Measurements from ENCODE around the gene FKBP1A.

FKBP1A gene

GRCh38 chr20:1323830-1324597 lies 68.8 kb downstream of the FKBP1A start:
- Histone ChIP-seq H2BK15ac (ENCODE audit: low read depth, poor library complexity, severe bottlenecking) (no peak overlapping the region), H3K27ac (ENCODE audit: low read length, poor library complexity, severe bottlenecking) (no peak overlapping the region), H2AFZ (ENCODE audit: low read depth, low read length) (no peak overlapping the region), H3K4ac (ENCODE audit: low read depth in 1 of 2, low read length in 2 of 2) (peak overlapping the region; percentile 34 to 84), H3K27me3 (ENCODE audit: control insufficient read depth in 1 of 2, insufficient read depth in 1 of 2, low read length in 2 of 2) (no peaks in the 10 kb centered on the region), H3K14ac (ENCODE audit: low read length in 2 of 2) (no peak overlapping the region), H3K18ac (ENCODE audit: low read depth in 1 of 2, low read length in 2 of 2) (peak overlapping the region; percentile 78 to 94), H3K4me2 (ENCODE audit: low read length, poor library complexity, severe bottlenecking) (no peak overlapping the region), H3K23ac (ENCODE audit: low read length in 2 of 2) (no peak overlapping the region), H2BK12ac (ENCODE audit: low read length in 2 of 2) (peak overlapping the region; percentile 98 to 100), H3K9ac (ENCODE audit: low read length) (peak overlapping the region; percentile 99), H3K9me3 (ENCODE audit: control insufficient read depth, low read length) (no peaks in the 10 kb centered on the region), H4K91ac (ENCODE audit: low read length) (peak overlapping the region; percentile 93), H2BK120ac (ENCODE audit: low read depth, low read length) (peak overlapping the region; percentile 58), H2AK5ac (ENCODE audit: low read length, severe bottlenecking) (no peak overlapping the region), H2BK5ac (ENCODE audit: low read depth, low read length, poor library complexity, severe bottlenecking) (no peak overlapping the region), H3K4me1 (ENCODE audit: control insufficient read depth, insufficient read depth, low read depth, low read length) (peaks cover 28% of the 10 kb centered on the region), H3K4me3 (ENCODE audit: insufficient read depth in 1 of 2, low read depth in 1 of 2, low read length in 2 of 2) (peak overlapping the region in 1 of 2 experiments; percentile 89), H3K36me3 (ENCODE audit: control insufficient read depth in 1 of 2, insufficient read depth in 2 of 2, low read depth in 1 of 2, low read length in 2 of 2) (peaks cover 0 to 11% of the 10 kb centered on the region in 2 experiments), H3K79me1 (replicated peaks; ENCODE audit: low read length, poor library complexity, severe bottlenecking) (peaks cover 15% of the 10 kb centered on the region), H4K8ac (ENCODE audit: low read length) (peak overlapping the region; percentile 68)
- peak; percentile 25 for DNase-seq
- WGBS = 80% methylated on average over 7 of the region's 12 CpGs

DNA sequence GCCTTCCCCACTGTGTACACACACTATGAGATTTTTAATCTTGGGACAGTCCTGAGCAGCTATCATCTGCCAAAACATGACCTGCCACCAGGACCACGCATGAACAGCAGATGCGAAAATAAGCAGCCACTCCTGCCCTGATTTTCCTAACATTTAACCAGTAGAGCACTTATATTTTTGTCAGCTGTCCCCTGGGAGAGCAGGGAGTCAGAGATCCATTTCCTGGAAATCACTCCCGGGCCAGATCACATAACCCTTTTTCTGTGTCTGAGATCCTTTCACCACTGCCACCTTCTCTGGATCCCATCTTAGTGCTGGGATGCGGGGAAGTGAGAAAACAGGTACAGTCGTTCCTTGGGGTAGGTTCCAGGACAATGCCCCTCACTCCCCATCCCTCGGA lies 69.6 kb downstream of the FKBP1A start:
- Histone ChIP-seq H3K79me1 (replicated peaks; ENCODE audit: low read length, poor library complexity, severe bottlenecking) (peaks cover 12% of the 10 kb centered on the region), H2BK15ac (ENCODE audit: low read depth, poor library complexity, severe bottlenecking) (no peak overlapping the region), H3K9me3 (ENCODE audit: control insufficient read depth, low read length) (no peaks in the 10 kb centered on the region), H3K18ac (ENCODE audit: low read depth in 1 of 2, low read length in 2 of 2) (peak overlapping the region; percentile 14 to 86), H3K4me2 (ENCODE audit: low read length, poor library complexity, severe bottlenecking) (no peak overlapping the region), H2AFZ (ENCODE audit: low read depth, low read length) (no peak overlapping the region), H3K4ac (ENCODE audit: low read depth in 1 of 2, low read length in 2 of 2) (peak overlapping the region; percentile 55 to 89), H4K8ac (ENCODE audit: low read length) (peak overlapping the region; percentile 71), H4K91ac (ENCODE audit: low read length) (peak overlapping the region; percentile 85), H3K27ac (ENCODE audit: low read length, poor library complexity, severe bottlenecking) (no peak overlapping the region), H3K4me1 (ENCODE audit: control insufficient read depth, insufficient read depth, low read depth, low read length) (peaks cover 21% of the 10 kb centered on the region), H3K9ac (ENCODE audit: low read length) (peak overlapping the region; percentile 75), H3K27me3 (ENCODE audit: control insufficient read depth in 1 of 2, insufficient read depth in 1 of 2, low read length in 2 of 2) (no peaks in the 10 kb centered on the region), H2BK5ac (ENCODE audit: low read depth, low read length, poor library complexity, severe bottlenecking) (no peak overlapping the region), H2BK12ac (ENCODE audit: low read length in 2 of 2) (peak overlapping the region; percentile 12 to 92), H3K36me3 (ENCODE audit: control insufficient read depth in 1 of 2, insufficient read depth in 2 of 2, low read depth in 1 of 2, low read length in 2 of 2) (peaks cover 0 to 5% of the 10 kb centered on the region in 2 experiments), H3K23ac (ENCODE audit: low read length in 2 of 2) (no peak overlapping the region), H2BK120ac (ENCODE audit: low read depth, low read length) (peak overlapping the region; percentile 34), H3K14ac (ENCODE audit: low read length in 2 of 2) (no peak overlapping the region), H2AK5ac (ENCODE audit: low read length, severe bottlenecking) (no peak overlapping the region), H3K4me3 (ENCODE audit: insufficient read depth in 1 of 2, low read depth in 1 of 2, low read length in 2 of 2) (no peak overlapping the region)
- DNase-seq = no peak
- WGBS = 57% methylated on average over 4 of the region's 6 CpGs

- Histone ChIP-seq H3K9me3 (ENCODE audit: control insufficient read depth, low read length) (no peaks in the 10 kb centered on the region), H3K36me3 (ENCODE audit: control insufficient read depth in 1 of 2, insufficient read depth in 2 of 2, low read depth in 1 of 2, low read length in 2 of 2) (no peaks in the 10 kb centered on the region), H2BK5ac (ENCODE audit: low read depth, low read length, poor library complexity, severe bottlenecking) (no peak overlapping the region), H2BK120ac (ENCODE audit: low read depth, low read length) (peak overlapping the region; percentile 69), H3K4me1 (ENCODE audit: control insufficient read depth, insufficient read depth, low read depth, low read length) (peaks cover 16% of the 10 kb centered on the region), H4K91ac (ENCODE audit: low read length) (peak overlapping the region; percentile 85), H3K9ac (ENCODE audit: low read length) (peak overlapping the region; percentile 75), H3K18ac (ENCODE audit: low read depth in 1 of 2, low read length in 2 of 2) (peak overlapping the region; percentile 74 to 86), H3K79me1 (replicated peaks; ENCODE audit: low read length, poor library complexity, severe bottlenecking) (peaks cover 7% of the 10 kb centered on the region), H3K23ac (ENCODE audit: low read length in 2 of 2) (no peak overlapping the region), H2BK12ac (ENCODE audit: low read length in 2 of 2) (peak overlapping the region in 1 of 2 experiments; percentile 92), H3K14ac (ENCODE audit: low read length in 2 of 2) (peak overlapping the region in 1 of 2 experiments; percentile 74), H2AK5ac (ENCODE audit: low read length, severe bottlenecking) (no peak overlapping the region), H3K4me2 (ENCODE audit: low read length, poor library complexity, severe bottlenecking) (no peak overlapping the region), H3K27ac (ENCODE audit: low read length, poor library complexity, severe bottlenecking) (no peak overlapping the region), H3K4ac (ENCODE audit: low read depth in 1 of 2, low read length in 2 of 2) (peak overlapping the region; percentile 55 to 89), H2AFZ (ENCODE audit: low read depth, low read length) (no peak overlapping the region), H2BK15ac (ENCODE audit: low read depth, poor library complexity, severe bottlenecking) (peak overlapping the region; percentile 37), H4K8ac (ENCODE audit: low read length) (peak overlapping the region; percentile 89), H3K4me3 (ENCODE audit: insufficient read depth in 1 of 2, low read depth in 1 of 2, low read length in 2 of 2) (no peak overlapping the region), H3K27me3 (ENCODE audit: control insufficient read depth in 1 of 2, insufficient read depth in 1 of 2, low read length in 2 of 2) (no peaks in the 10 kb centered on the region)
- DNase-seq = peak; percentile 98
- 38% methylated on average over 11 of the region's 11 CpGs for WGBS
These were observed 70.2 kb downstream of the FKBP1A start for GRCh38 chr20:1322511-1323245.

DNA sequence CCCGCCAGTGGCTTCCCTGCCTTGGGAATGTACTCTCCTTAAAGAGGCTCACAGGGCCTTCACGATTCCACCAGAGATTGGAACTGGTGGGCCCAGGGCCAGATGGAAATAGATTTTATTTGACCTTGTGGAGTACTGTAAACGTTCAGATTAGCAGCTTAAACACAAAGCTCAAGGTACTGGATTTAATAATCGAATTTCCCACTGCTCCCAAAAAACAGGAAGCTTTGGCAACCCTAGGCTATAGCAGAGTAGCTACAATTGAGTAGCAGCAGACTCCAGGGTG lies 71.3 kb downstream of the FKBP1A start:
- no peak for DNase-seq
- H4K91ac ChIP-seq (ENCODE audit: low read length) = peak overlapping the region; percentile 12
- no peak overlapping the region for H2BK120ac ChIP-seq (ENCODE audit: low read depth, low read length)
- WGBS = 82% methylated on average over 4 of the region's 4 CpGs
- no peaks in the 10 kb centered on the region for H3K36me3 ChIP-seq (ENCODE audit: control insufficient read depth in 1 of 2, insufficient read depth in 2 of 2, low read depth in 1 of 2, low read length in 2 of 2)
- H4K8ac ChIP-seq (ENCODE audit: low read length) = peak overlapping the region; percentile 29
- H2AFZ ChIP-seq (ENCODE audit: low read depth, low read length) = no peak overlapping the region
- no peak overlapping the region for H3K9ac ChIP-seq (ENCODE audit: low read length)
- H3K27ac ChIP-seq (ENCODE audit: low read length, poor library complexity, severe bottlenecking) = no peak overlapping the region
- H3K4me2 ChIP-seq (ENCODE audit: low read length, poor library complexity, severe bottlenecking) = no peak overlapping the region
- H3K4me3 ChIP-seq (ENCODE audit: insufficient read depth in 1 of 2, low read depth in 1 of 2, low read length in 2 of 2) = no peak overlapping the region
- peaks cover 2% of the 10 kb centered on the region for H3K79me1 ChIP-seq (replicated peaks; ENCODE audit: low read length, poor library complexity, severe bottlenecking)
- H2AK5ac ChIP-seq (ENCODE audit: low read length, severe bottlenecking) = no peak overlapping the region
- H3K27me3 ChIP-seq (ENCODE audit: control insufficient read depth in 1 of 2, insufficient read depth in 1 of 2, low read length in 2 of 2) = no peaks in the 10 kb centered on the region
- H2BK5ac ChIP-seq (ENCODE audit: low read depth, low read length, poor library complexity, severe bottlenecking) = no peak overlapping the region
- no peak overlapping the region for H3K14ac ChIP-seq (ENCODE audit: low read length in 2 of 2)
- peak overlapping the region; percentile 3 to 69 for H3K18ac ChIP-seq (ENCODE audit: low read depth in 1 of 2, low read length in 2 of 2)
- H3K23ac ChIP-seq (ENCODE audit: low read length in 2 of 2) = no peak overlapping the region
- H2BK12ac ChIP-seq (ENCODE audit: low read length in 2 of 2) = peak overlapping the region; percentile 15 to 89
- H3K9me3 ChIP-seq (ENCODE audit: control insufficient read depth, low read length) = no peaks in the 10 kb centered on the region
- H3K4me1 ChIP-seq (ENCODE audit: control insufficient read depth, insufficient read depth, low read depth, low read length) = peaks cover 11% of the 10 kb centered on the region
- H2BK15ac ChIP-seq (ENCODE audit: low read depth, poor library complexity, severe bottlenecking) = peak overlapping the region; percentile 29
- peak overlapping the region in 1 of 2 experiments; percentile 6 for H3K4ac ChIP-seq (ENCODE audit: low read depth in 1 of 2, low read length in 2 of 2)
